GM12864 (cell line): Measurements from ENCODE around the gene OSBPL10.
A peak's percentile ranks its signal among the peaks of the same experiment; 100 is the strongest.
"Not testable (repeated sequence)": the region's sequence is repeated elsewhere in the genome, so short reads cannot be mapped to it uniquely, and the experiment has no call there.

Source experiments
- DNase-seq: peaks from one replicate; pipeline ENCODE4 v3.0.0-alpha.2; 2011; ENCODE audit warnings: low read depth
- H3K4me3 ChIP-seq: 2 replicates; pipeline ENCODE4 v1.5.1; 2011; ENCODE audit warnings: mild to moderate bottlenecking, low read depth, low read length, control low read depth
- CTCF ChIP-seq: IDR thresholded peaks from 2 replicates; pipeline ENCODE4 v1.5.1; 2011; ENCODE audit warnings: low read depth, mild to moderate bottlenecking, moderate library complexity, low read length, control low read depth, inconsistent platforms; ENCODE audit errors: missing control alignments

The OSBPL10 gene

GRCh38 chr3:31696815-31697548, 284.1 kb downstream of the OSBPL10 start:
- no peak for DNase-seq
- H3K4me3 ChIP-seq = no peak overlapping the region
- TF ChIP-seq CTCF = no peak

- TF ChIP-seq CTCF = no peak
- DNase-seq = no peak
- no peak overlapping the region for H3K4me3 ChIP-seq
These were observed 285.1 kb downstream of the OSBPL10 start for GRCh38 chr3:31696009-31696297.

- DNase-seq = no peak
- no peak overlapping the region for H3K4me3 ChIP-seq
- TF ChIP-seq CTCF = peak; percentile 56
These were observed 285.6 kb downstream of the OSBPL10 start for GRCh38 chr3:31695280-31696008.

DNA sequence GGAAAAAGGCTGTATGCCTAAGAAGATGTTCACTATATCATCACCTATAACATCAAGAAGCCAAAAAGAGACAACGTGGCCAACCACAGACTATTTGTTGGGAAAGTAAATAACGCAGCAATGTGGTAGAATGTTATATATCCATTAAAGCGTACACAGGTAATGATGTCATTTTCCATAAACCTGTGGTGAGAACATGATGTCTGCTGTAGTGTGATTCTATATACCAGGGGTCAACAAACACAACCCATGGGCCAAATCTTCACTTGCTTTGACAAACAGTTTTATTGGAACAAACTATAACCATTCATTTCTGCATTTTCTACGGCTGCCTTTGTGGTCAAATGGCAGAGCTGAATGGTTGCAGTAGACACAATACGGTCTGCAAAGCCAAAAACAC, 287.7 kb downstream of the OSBPL10 start:
- no peak overlapping the region for H3K4me3 ChIP-seq
- TF ChIP-seq CTCF = no peak
- no peak for DNase-seq

GRCh38 chr3:31692751-31693150, 288.3 kb downstream of the OSBPL10 start:
- TF ChIP-seq CTCF = peak; percentile 41
- no peak for DNase-seq
- H3K4me3 ChIP-seq = no peak overlapping the region

GRCh38 chr3:31690771-31691170, 290.3 kb downstream of the OSBPL10 start:
- no peak for DNase-seq
- no peak for TF ChIP-seq CTCF

GRCh38 chr3:31689523-31689922, 291.5 kb downstream of the OSBPL10 start:
- not testable (repeated sequence) for DNase-seq

More at GRCh38 chr3:31690771-31691170, 290.3 kb downstream of the OSBPL10 start:
- no peak overlapping the region for H3K4me3 ChIP-seq

More at GRCh38 chr3:31689523-31689922, 291.5 kb downstream of the OSBPL10 start:
- H3K4me3 ChIP-seq = not testable (repeated sequence)
